HepG2 (cell line): ENCODE results near the gene NFATC3. TPM values are rescaled to one million over a fixed set of nuclear protein-coding genes. Genes with fewer than 3 reads are reported as not detected.

Experiments used
- ARNT2 ChIP-seq: sonication (generic); formaldehyde crosslinking; IDR thresholded peaks from 2 replicates; pipeline ENCODE4 v1.8.0; 2022; ENCODE audit warnings: mild to moderate bottlenecking, low read depth, missing genetic modification reagents, moderate library complexity
- BRCA1 ChIP-seq: sonication (generic); formaldehyde crosslinking; IDR thresholded peaks from 2 replicates; pipeline ENCODE4 v1.4.0; 2020; ENCODE audit warnings: missing genetic modification reagents
- IRX3 ChIP-seq: sonication (generic); formaldehyde crosslinking; IDR thresholded peaks from 2 replicates; pipeline ENCODE4 v1.8.1; 2023; ENCODE audit warnings: mild to moderate bottlenecking, low read depth, missing genetic modification reagents, borderline replicate concordance
- ISX ChIP-seq: sonication (generic); formaldehyde crosslinking; conservative IDR thresholded peaks from 2 replicates; pipeline ENCODE4 v1.5.0; 2020; ENCODE audit warnings: missing genetic modification reagents
- PAWR ChIP-seq: sonication (generic); formaldehyde crosslinking; IDR thresholded peaks from 2 replicates; pipeline ENCODE4 v1.4.0; 2020; ENCODE audit warnings: missing genetic modification reagents, mild to moderate bottlenecking, borderline replicate concordance
- SMAD3 ChIP-seq: sonication (generic); formaldehyde crosslinking; IDR thresholded peaks from 2 replicates; pipeline ENCODE4 v1.4.0; 2020; ENCODE audit warnings: missing genetic modification reagents
- TAF1 ChIP-seq: sonication (generic); formaldehyde crosslinking; IDR thresholded peaks from 2 replicates; pipeline ENCODE4 v1.4.0; 2020; ENCODE audit warnings: missing genetic modification reagents
- ZBTB7B ChIP-seq: sonication (generic); formaldehyde crosslinking; IDR thresholded peaks from 2 replicates; pipeline ENCODE4 v1.4.0; 2020; ENCODE audit warnings: missing genetic modification reagents
- ZFY ChIP-seq: sonication (generic); formaldehyde crosslinking; IDR thresholded peaks from 2 replicates; pipeline ENCODE4 v1.4.0; 2020; ENCODE audit warnings: missing genetic modification reagents
- ZFYVE20 ChIP-seq: sonication (generic); formaldehyde crosslinking; IDR thresholded peaks from 2 replicates; pipeline ENCODE4 v1.8.0; 2023; ENCODE audit warnings: low read depth, mild to moderate bottlenecking, moderate library complexity, missing genetic modification reagents, borderline replicate concordance
- ZNF30 ChIP-seq: sonication (generic); formaldehyde crosslinking; IDR thresholded peaks from 2 replicates; pipeline ENCODE4 v1.5.0; 2020; ENCODE audit warnings: mild to moderate bottlenecking, missing genetic modification reagents
- ZNF543 ChIP-seq: sonication (generic); formaldehyde crosslinking; IDR thresholded peaks from 2 replicates; pipeline ENCODE4 v1.4.0; 2020; ENCODE audit warnings: mild to moderate bottlenecking, missing genetic modification reagents
- ZNF713 ChIP-seq: sonication (generic); formaldehyde crosslinking; IDR thresholded peaks from 2 replicates; pipeline ENCODE4 v1.4.0; 2020; ENCODE audit warnings: mild to moderate bottlenecking, missing genetic modification reagents
- ZNF781 ChIP-seq: sonication (generic); formaldehyde crosslinking; IDR thresholded peaks from 2 replicates; pipeline ENCODE4 v1.5.1; 2020; ENCODE audit warnings: borderline replicate concordance, mild to moderate bottlenecking, missing genetic modification reagents; ENCODE audit errors: not compliant biosample characterization
- ZNF790 ChIP-seq: sonication (generic); formaldehyde crosslinking; IDR thresholded peaks from 2 replicates; pipeline ENCODE4 v1.8.0; 2022; ENCODE audit warnings: missing genetic modification reagents, mild to moderate bottlenecking, borderline replicate concordance
- polyA plus RNA-seq, 8 experiments: library from polyadenylated mRNA; depleted of rRNA in 3 of 8; stranded (reverse) in 7 of 8; unstranded in 1 of 8; fragments of >200 nt; fragmentation: Illumina TruSeq in 4 of 8; extraction: Trizol in 4 of 8; gene quantifications; 2 replicates each; pipeline versions ENCODE4 v1.2.1 to v1.2.3, GENCODE V29; 2011 to 2016; ENCODE audit warnings: low read depth in 4 of 8, missing spikeins in 1 of 8, mixed read lengths in 1 of 8; ENCODE audit not compliant: insufficient read depth in 1 of 8
- total RNA-seq, 5 experiments: library from RNA; depleted of rRNA; stranded (reverse); fragments of >200 nt; fragmentation: Illumina TruSeq; extraction: Trizol; gene quantifications; 2 replicates each; pipeline ENCODE4 v1.2.3, GENCODE V29; 2016; ENCODE audit warnings: low read depth in 1 of 5
- TF ChIP-seq, protein P1 (sequence below): sonication (generic); formaldehyde crosslinking; IDR thresholded peaks from 2 replicates; pipeline ENCODE4 v1.5.1; 2020; ENCODE audit warnings: mild to moderate bottlenecking, missing genetic modification reagents, borderline replicate concordance
- TF ChIP-seq, protein P2 (sequence below): IDR thresholded peaks from 2 replicates; pipeline ENCODE4 v1.6.1; 2016; ENCODE audit warnings: missing compliant biosample characterization, missing genetic modification reagents, borderline replicate concordance
- TF ChIP-seq, protein P3 (sequence below): sonication (generic); formaldehyde crosslinking; IDR thresholded peaks from 2 replicates; pipeline ENCODE4 v1.4.0; 2020; ENCODE audit warnings: mild to moderate bottlenecking, low read depth, missing genetic modification reagents
- TF ChIP-seq, protein P4 (sequence below): sonication (generic); formaldehyde crosslinking; IDR thresholded peaks from 2 replicates; pipeline ENCODE4 v1.5.0; 2020; ENCODE audit warnings: mild to moderate bottlenecking, missing genetic modification reagents, moderate library complexity

NFATC3 gene
- total and polyA plus RNA-seq, 2 of the 13 experiments (the other 11 are each of a cell fraction or from before 2014, with no cell fraction given) = 52.6 to 62.7 TPM

DNA sequence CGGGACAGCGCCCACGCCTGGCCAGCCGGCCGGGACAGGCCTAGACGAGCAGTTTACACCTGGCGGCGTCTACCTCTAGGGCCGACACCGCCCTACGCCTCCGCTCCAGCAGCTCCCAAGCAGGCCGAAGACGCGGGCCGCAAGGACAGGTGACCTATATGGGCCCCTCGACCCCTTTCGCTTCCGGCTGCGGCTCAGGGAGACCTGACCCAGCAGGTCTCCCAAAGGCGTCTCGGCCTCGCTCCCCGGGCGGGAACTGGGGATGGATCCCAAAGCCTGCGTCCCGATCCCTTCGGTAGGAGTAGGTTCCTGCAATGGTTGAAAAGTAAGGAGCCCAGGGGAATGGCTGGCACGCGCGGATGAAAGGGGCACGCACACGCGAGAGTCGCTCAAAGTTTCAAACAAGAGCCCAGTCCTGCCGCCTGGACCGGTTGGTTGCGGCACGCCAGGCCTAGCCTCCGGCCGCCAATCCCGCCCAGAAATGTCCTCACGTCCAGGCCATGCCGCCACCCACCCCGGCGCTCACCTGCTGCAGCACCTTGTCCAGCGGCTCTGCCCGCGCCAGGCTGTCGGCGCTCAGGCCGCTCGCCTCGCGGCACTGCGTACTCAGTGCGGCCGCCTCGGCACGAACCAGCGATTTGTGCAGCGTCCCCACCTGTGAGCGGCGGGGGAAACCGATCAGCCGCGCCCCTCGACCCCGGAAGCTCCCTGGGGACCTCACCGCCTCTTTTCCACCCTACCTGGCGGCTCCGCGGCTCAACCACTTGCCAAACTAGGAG lies 150.1 kb downstream of the NFATC3 start (continued):
- TF ChIP-seq, protein P1, sequence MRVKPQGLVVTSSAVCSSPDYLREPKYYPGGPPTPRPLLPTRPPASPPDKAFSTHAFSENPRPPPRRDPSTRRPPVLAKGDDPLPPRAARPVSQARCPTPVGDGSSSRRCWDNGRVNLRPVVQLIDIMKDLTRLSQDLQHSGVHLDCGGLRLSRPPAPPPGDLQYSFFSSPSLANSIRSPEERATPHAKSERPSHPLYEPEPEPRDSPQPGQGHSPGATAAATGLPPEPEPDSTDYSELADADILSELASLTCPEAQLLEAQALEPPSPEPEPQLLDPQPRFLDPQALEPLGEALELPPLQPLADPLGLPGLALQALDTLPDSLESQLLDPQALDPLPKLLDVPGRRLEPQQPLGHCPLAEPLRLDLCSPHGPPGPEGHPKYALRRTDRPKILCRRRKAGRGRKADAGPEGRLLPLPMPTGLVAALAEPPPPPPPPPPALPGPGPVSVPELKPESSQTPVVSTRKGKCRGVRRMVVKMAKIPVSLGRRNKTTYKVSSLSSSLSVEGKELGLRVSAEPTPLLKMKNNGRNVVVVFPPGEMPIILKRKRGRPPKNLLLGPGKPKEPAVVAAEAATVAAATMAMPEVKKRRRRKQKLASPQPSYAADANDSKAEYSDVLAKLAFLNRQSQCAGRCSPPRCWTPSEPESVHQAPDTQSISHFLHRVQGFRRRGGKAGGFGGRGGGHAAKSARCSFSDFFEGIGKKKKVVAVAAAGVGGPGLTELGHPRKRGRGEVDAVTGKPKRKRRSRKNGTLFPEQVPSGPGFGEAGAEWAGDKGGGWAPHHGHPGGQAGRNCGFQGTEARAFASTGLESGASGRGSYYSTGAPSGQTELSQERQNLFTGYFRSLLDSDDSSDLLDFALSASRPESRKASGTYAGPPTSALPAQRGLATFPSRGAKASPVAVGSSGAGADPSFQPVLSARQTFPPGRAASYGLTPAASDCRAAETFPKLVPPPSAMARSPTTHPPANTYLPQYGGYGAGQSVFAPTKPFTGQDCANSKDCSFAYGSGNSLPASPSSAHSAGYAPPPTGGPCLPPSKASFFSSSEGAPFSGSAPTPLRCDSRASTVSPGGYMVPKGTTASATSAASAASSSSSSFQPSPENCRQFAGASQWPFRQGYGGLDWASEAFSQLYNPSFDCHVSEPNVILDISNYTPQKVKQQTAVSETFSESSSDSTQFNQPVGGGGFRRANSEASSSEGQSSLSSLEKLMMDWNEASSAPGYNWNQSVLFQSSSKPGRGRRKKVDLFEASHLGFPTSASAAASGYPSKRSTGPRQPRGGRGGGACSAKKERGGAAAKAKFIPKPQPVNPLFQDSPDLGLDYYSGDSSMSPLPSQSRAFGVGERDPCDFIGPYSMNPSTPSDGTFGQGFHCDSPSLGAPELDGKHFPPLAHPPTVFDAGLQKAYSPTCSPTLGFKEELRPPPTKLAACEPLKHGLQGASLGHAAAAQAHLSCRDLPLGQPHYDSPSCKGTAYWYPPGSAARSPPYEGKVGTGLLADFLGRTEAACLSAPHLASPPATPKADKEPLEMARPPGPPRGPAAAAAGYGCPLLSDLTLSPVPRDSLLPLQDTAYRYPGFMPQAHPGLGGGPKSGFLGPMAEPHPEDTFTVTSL = peak; percentile 49
- TF ChIP-seq ISX = no peak; the same call in 1 of the 2 replicates
- TF ChIP-seq, protein P2, sequence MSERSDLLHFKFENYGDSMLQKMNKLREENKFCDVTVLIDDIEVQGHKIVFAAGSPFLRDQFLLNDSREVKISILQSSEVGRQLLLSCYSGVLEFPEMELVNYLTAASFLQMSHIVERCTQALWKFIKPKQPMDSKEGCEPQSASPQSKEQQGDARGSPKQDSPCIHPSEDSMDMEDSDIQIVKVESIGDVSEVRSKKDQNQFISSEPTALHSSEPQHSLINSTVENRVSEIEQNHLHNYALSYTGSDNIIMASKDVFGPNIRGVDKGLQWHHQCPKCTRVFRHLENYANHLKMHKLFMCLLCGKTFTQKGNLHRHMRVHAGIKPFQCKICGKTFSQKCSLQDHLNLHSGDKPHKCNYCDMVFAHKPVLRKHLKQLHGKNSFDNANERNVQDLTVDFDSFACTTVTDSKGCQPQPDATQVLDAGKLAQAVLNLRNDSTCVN (CRISPR knock-in tag) = 0 out of 2 replicates have a peak, but pooled peaks have one; percentile 21
- TF ChIP-seq BRCA1 = peak; percentile 94
- no peak; the same call in 1 of the 2 replicates for TF ChIP-seq ZBTB7B (CRISPR knock-in tag)
- TF ChIP-seq PAWR = 0 out of 2 replicates have a peak, but pooled peaks have one; percentile 59
- TF ChIP-seq ZNF790 (CRISPR knock-in tag) = no peak; the same call in 1 of the 2 replicates
- peak; percentile 65 for TF ChIP-seq TAF1 (CRISPR knock-in tag)
- TF ChIP-seq ARNT2 (CRISPR knock-in tag) = peak; percentile 9
- peak; percentile 66 for TF ChIP-seq ZFY
- TF ChIP-seq, protein P3, sequence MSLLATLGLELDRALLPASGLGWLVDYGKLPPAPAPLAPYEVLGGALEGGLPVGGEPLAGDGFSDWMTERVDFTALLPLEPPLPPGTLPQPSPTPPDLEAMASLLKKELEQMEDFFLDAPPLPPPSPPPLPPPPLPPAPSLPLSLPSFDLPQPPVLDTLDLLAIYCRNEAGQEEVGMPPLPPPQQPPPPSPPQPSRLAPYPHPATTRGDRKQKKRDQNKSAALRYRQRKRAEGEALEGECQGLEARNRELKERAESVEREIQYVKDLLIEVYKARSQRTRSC = 0 out of 2 replicates have a peak, but pooled peaks have one; percentile 26
- 0 out of 2 replicates have a peak, but pooled peaks have one; percentile 14 for TF ChIP-seq ZNF543 (CRISPR knock-in tag)
- TF ChIP-seq ZNF30 (CRISPR knock-in tag) = peak; percentile 64; the same call in 1 of the 2 replicates
- 0 out of 2 replicates have a peak, but pooled peaks have one; percentile 18 for TF ChIP-seq ZFYVE20 (CRISPR knock-in tag)
- TF ChIP-seq SMAD3 (CRISPR knock-in tag) = peak; percentile 3; the same call in 1 of the 2 replicates
- TF ChIP-seq, protein P4, sequence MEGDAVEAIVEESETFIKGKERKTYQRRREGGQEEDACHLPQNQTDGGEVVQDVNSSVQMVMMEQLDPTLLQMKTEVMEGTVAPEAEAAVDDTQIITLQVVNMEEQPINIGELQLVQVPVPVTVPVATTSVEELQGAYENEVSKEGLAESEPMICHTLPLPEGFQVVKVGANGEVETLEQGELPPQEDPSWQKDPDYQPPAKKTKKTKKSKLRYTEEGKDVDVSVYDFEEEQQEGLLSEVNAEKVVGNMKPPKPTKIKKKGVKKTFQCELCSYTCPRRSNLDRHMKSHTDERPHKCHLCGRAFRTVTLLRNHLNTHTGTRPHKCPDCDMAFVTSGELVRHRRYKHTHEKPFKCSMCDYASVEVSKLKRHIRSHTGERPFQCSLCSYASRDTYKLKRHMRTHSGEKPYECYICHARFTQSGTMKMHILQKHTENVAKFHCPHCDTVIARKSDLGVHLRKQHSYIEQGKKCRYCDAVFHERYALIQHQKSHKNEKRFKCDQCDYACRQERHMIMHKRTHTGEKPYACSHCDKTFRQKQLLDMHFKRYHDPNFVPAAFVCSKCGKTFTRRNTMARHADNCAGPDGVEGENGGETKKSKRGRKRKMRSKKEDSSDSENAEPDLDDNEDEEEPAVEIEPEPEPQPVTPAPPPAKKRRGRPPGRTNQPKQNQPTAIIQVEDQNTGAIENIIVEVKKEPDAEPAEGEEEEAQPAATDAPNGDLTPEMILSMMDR = peak; percentile 73
- peak; percentile 81; the same call in 1 of the 2 replicates for TF ChIP-seq ZNF713 (CRISPR knock-in tag)
- TF ChIP-seq ZNF781 (CRISPR knock-in tag) = peak; percentile 0
- no peak; the same call in 1 of the 2 replicates for TF ChIP-seq IRX3 (CRISPR knock-in tag)
